Measurements from ENCODE around the gene KIF6. TPM values are rescaled to one million over a fixed set of nuclear protein-coding genes. Genes with fewer than 3 reads are reported as not detected.

The KIF6 gene
- total RNA-seq, 5 donors from 2014 or later (not counting 1 experiment from before 2014, with no cell fraction given), result 0.53 TPM; not detected in 4

DNA sequence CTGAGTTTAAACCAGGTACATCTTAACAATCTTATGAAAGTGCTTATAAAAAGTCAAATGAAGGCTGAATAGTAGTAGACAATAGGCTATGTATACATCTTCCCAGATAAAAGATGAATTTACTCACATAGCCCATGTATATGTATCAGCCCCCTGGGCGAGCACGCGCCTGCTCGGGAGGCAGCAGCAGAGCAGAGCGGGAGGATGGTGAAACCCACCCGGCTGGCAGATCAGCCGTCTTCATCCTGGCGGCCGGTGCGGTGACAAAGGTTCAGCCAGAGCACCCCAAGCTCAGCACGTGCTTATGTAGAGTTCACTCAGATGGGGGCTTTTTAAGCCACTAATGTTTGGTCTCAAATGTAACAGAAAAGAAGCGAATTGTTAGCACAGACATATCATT is 184.8 kb downstream of the KIF6 start:
- H3K27me3 ChIP-seq (replicated peaks in 1 of 2; ENCODE audit: control insufficient read depth in 2 of 2, extremely low read depth in 1 of 2, insufficient read depth in 2 of 2, low read length in 1 of 2), result peaks cover 0 to 2% of the 10 kb centered on the region in 2 experiments
- WGBS (ENCODE audit: insufficient coverage), result over 99% methylated on average over 10 of the region's 12 CpGs

DNA sequence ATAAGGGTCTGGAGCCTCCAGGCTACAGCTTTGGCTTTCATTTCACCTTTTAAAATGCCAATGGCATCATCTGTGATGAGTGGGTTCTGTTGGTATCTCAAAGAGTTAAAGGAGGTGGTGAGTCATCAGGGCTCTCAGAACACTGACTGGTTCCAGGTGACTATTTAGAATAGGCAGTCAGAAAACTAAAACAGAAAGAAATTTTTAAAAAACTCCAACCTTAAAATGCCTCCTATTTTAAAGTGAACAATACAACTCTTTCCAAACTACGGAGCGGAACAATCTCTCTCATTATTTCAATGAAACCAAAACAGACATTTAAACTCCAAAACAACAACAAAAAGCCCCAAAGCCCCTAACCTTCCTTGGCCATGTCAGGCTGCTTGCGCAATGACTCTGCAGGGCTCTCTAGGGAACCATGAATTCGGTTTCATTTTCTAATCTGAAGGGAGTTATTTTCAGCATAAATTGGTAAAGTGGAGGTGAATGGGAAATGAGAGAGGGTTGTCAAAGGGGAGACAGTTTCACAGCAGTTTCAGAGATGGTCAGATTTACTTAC is 194.9 kb downstream of the KIF6 start:
- Mint-ChIP-seq H3K4me3 (no peak overlapping the region), H3K27me3 (peaks cover 33 to 34% of the 10 kb centered on the region in 2 donors), H3K36me3 (no peaks in the 10 kb centered on the region), H3K4me1 (no peaks in the 10 kb centered on the region), H3K9me3 (no peaks in the 10 kb centered on the region), H3K27ac (no peak overlapping the region)
- Histone ChIP-seq H3K9me3 (no peaks in the 10 kb centered on the region), H3K36me3 (ENCODE audit: control insufficient read depth in 2 of 2, extremely low read depth in 1 of 2, insufficient read depth in 1 of 2, low read length in 1 of 2) (no peaks in the 10 kb centered on the region), H3K4me1 (ENCODE audit: control insufficient read depth in 1 of 2, extremely low read depth in 1 of 2, insufficient read depth in 2 of 2, low read length in 2 of 2) (no peaks in the 10 kb centered on the region), H3K27ac (ENCODE audit: low read length) (no peak overlapping the region), H3K27me3 (replicated peaks in 1 of 2; ENCODE audit: control insufficient read depth in 2 of 2, extremely low read depth in 1 of 2, insufficient read depth in 2 of 2, low read length in 1 of 2) (peaks cover 0 to 5% of the 10 kb centered on the region in 2 experiments), H3K4me3 (ENCODE audit: control insufficient read depth in 1 of 2, extremely low read depth in 1 of 2, low read length in 1 of 2) (no peak overlapping the region)
- ChIA-PET CTCF (no interaction called here), POLR2A (no interaction called here)
- WGBS (ENCODE audit: insufficient coverage), result 82% methylated on average over 2 of the region's 4 CpGs
- DNase-seq (no peak), ATAC-seq (replicated peaks in 1 of 4) (no peak)

More for the DNA sequence above, 184.8 kb downstream of the KIF6 start:
- Mint-ChIP-seq H3K4me1 (no peaks in the 10 kb centered on the region), H3K27me3 (peaks cover 0 to 14% of the 10 kb centered on the region in 2 donors), H3K27ac (no peak overlapping the region), H3K36me3 (no peaks in the 10 kb centered on the region), H3K4me3 (no peak overlapping the region), H3K9me3 (no peaks in the 10 kb centered on the region)
- Histone ChIP-seq H3K4me1 (ENCODE audit: control insufficient read depth in 1 of 2, extremely low read depth in 1 of 2, insufficient read depth in 2 of 2, low read length in 2 of 2) (no peaks in the 10 kb centered on the region), H3K27ac (ENCODE audit: low read length) (no peak overlapping the region), H3K36me3 (ENCODE audit: control insufficient read depth in 2 of 2, extremely low read depth in 1 of 2, insufficient read depth in 1 of 2, low read length in 1 of 2) (no peaks in the 10 kb centered on the region), H3K9me3 (no peaks in the 10 kb centered on the region), H3K4me3 (ENCODE audit: control insufficient read depth in 1 of 2, extremely low read depth in 1 of 2, low read length in 1 of 2) (no peak overlapping the region)
- POLR2A ChIA-PET, result no interaction called here
- ATAC-seq (replicated peaks in 1 of 4) (no peak), DNase-seq (no peak)
- CTCF ChIA-PET, result no interaction called here

DNA sequence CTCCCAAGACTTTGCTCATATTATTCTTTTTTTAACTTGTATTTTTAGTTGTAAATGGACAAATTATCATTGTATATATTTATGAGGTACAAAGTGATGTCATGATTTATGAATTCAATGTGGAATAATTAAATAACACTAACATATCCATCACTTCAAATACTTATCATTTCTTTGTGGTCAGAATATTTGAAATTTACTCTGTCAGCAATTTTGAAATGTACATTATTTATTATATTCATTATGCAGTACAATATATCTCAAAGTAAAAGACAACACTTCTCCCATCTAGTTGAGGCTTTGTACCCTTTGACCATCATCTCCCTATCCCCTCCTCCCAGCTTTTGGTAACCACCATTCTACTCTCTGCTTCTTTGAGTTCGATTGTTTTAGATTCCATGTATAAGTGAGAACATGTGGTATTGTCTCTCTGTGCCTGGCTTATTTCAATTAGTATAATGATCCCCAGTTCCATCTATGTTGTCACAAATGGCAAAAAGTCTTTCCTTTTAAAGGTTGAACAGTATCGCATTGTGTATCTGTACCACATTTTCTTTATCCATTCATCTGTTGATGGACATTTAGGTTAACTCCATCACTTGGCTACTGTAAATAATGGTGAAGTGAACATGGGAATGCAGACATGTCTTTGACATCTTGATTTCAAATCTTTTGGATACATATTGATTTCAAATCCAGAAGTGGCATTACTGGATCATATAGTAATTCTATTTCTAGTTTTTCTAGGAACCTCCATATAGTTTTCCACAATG is 197.2 kb downstream of the KIF6 start:
- Mint-ChIP-seq H3K27me3 (peaks cover 33 to 34% of the 10 kb centered on the region in 2 donors), H3K4me1 (no peaks in the 10 kb centered on the region), H3K9me3 (no peaks in the 10 kb centered on the region), H3K4me3 (no peak overlapping the region), H3K27ac (no peak overlapping the region), H3K36me3 (no peaks in the 10 kb centered on the region)
- DNase-seq, result no peak
- ATAC-seq (replicated peaks in 1 of 4), result no peak
- Histone ChIP-seq H3K27me3 (replicated peaks in 1 of 2; ENCODE audit: control insufficient read depth in 2 of 2, extremely low read depth in 1 of 2, insufficient read depth in 2 of 2, low read length in 1 of 2) (peaks cover 0 to 12% of the 10 kb centered on the region in 2 experiments), H3K36me3 (ENCODE audit: control insufficient read depth in 2 of 2, extremely low read depth in 1 of 2, insufficient read depth in 1 of 2, low read length in 1 of 2) (no peaks in the 10 kb centered on the region), H3K27ac (ENCODE audit: low read length) (no peak overlapping the region), H3K4me1 (ENCODE audit: control insufficient read depth in 1 of 2, extremely low read depth in 1 of 2, insufficient read depth in 2 of 2, low read length in 2 of 2) (no peaks in the 10 kb centered on the region), H3K4me3 (ENCODE audit: control insufficient read depth in 1 of 2, extremely low read depth in 1 of 2, low read length in 1 of 2) (no peak overlapping the region), H3K9me3 (no peaks in the 10 kb centered on the region)
- WGBS (ENCODE audit: insufficient coverage), result no CpG with 5 or more reads among the region's 2 CpGs
- CTCF ChIA-PET, result no interaction called here
- POLR2A ChIA-PET, result no interaction called here

GRCh38 chr6:39524007-39524406 is 201.2 kb downstream of the KIF6 start:
- no CpG with 5 or more reads among the region's 2 CpGs for WGBS (ENCODE audit: insufficient coverage)
- POLR2A ChIA-PET, result no interaction called here
- DNase-seq (no peak), ATAC-seq (replicated peaks in 1 of 4) (no peak)
- Histone ChIP-seq H3K4me1 (ENCODE audit: control insufficient read depth in 1 of 2, extremely low read depth in 1 of 2, insufficient read depth in 2 of 2, low read length in 2 of 2) (no peaks in the 10 kb centered on the region), H3K36me3 (ENCODE audit: control insufficient read depth in 2 of 2, extremely low read depth in 1 of 2, insufficient read depth in 1 of 2, low read length in 1 of 2) (no peaks in the 10 kb centered on the region), H3K9me3 (no peaks in the 10 kb centered on the region), H3K27ac (ENCODE audit: low read length) (no peak overlapping the region), H3K27me3 (replicated peaks in 1 of 2; ENCODE audit: control insufficient read depth in 2 of 2, extremely low read depth in 1 of 2, insufficient read depth in 2 of 2, low read length in 1 of 2) (peaks cover 0 to 9% of the 10 kb centered on the region in 2 experiments), H3K4me3 (ENCODE audit: control insufficient read depth in 1 of 2, extremely low read depth in 1 of 2, low read length in 1 of 2) (no peak overlapping the region)
- Mint-ChIP-seq H3K36me3 (no peaks in the 10 kb centered on the region), H3K4me3 (no peak overlapping the region), H3K9me3 (no peaks in the 10 kb centered on the region), H3K27ac (no peak overlapping the region), H3K4me1 (no peaks in the 10 kb centered on the region), H3K27me3 (peaks cover 16 to 20% of the 10 kb centered on the region in 2 donors)
- CTCF ChIA-PET, result no interaction called here

- Histone ChIP-seq H3K4me3 (ENCODE audit: control insufficient read depth in 1 of 2, extremely low read depth in 1 of 2, low read length in 1 of 2) (no peak overlapping the region), H3K4me1 (ENCODE audit: control insufficient read depth in 1 of 2, extremely low read depth in 1 of 2, insufficient read depth in 2 of 2, low read length in 2 of 2) (no peaks in the 10 kb centered on the region), H3K36me3 (ENCODE audit: control insufficient read depth in 2 of 2, extremely low read depth in 1 of 2, insufficient read depth in 1 of 2, low read length in 1 of 2) (no peaks in the 10 kb centered on the region), H3K9me3 (no peaks in the 10 kb centered on the region), H3K27ac (ENCODE audit: low read length) (no peak overlapping the region), H3K27me3 (replicated peaks in 1 of 2; ENCODE audit: control insufficient read depth in 2 of 2, extremely low read depth in 1 of 2, insufficient read depth in 2 of 2, low read length in 1 of 2) (peaks cover 0 to 9% of the 10 kb centered on the region in 2 experiments)
- ATAC-seq (replicated peaks in 1 of 4), result no peak
- Mint-ChIP-seq H3K36me3 (no peaks in the 10 kb centered on the region), H3K4me1 (no peaks in the 10 kb centered on the region), H3K4me3 (no peak overlapping the region), H3K27me3 (peaks cover 5 to 16% of the 10 kb centered on the region in 2 donors), H3K9me3 (no peaks in the 10 kb centered on the region), H3K27ac (no peak overlapping the region)
- CTCF ChIA-PET, result no interaction called here
- no peak for DNase-seq
- no CpG with 5 or more reads among the region's 2 CpGs for WGBS (ENCODE audit: insufficient coverage)
- POLR2A ChIA-PET, result no interaction called here
Observed at GRCh38 chr6:39521958-39522357, 203.2 kb downstream of the KIF6 start.

DNA sequence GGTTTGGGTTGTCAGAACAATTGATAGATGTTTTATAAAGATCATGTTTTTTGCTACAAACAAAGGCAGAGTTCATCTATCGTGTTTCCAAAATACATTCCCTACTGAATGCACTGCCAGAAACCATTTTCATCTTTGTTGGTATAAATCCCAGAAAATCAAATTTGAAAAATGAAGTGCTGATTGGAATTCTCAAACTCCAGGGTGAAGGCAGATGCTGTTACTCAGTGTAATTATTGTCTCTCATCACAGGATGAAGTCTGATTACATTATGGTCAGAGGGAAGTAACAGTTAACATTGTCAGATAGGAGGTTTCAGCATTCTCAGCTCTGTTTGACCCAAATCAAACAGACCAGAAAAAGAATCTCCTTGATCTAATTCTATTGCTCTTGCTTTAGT is 204.3 kb downstream of the KIF6 start:
- peaks cover 0 to 9% of the 10 kb centered on the region in 2 experiments for H3K27me3 ChIP-seq (replicated peaks in 1 of 2; ENCODE audit: control insufficient read depth in 2 of 2, extremely low read depth in 1 of 2, insufficient read depth in 2 of 2, low read length in 1 of 2)
- H3K9me3 ChIP-seq, result no peaks in the 10 kb centered on the region
- Mint-ChIP-seq H3K4me3 (no peak overlapping the region), H3K27me3 (peaks cover under 1 to 14% of the 10 kb centered on the region in 2 donors), H3K4me1 (no peaks in the 10 kb centered on the region), H3K9me3 (no peaks in the 10 kb centered on the region), H3K27ac (no peak overlapping the region), H3K36me3 (no peaks in the 10 kb centered on the region)
- no peak for DNase-seq
- H3K27ac ChIP-seq (ENCODE audit: low read length), result no peak overlapping the region
- no peak for ATAC-seq (replicated peaks in 1 of 4)
- CTCF ChIA-PET, result no interaction called here
- POLR2A ChIA-PET, result no interaction called here
- H3K36me3 ChIP-seq (ENCODE audit: control insufficient read depth in 2 of 2, extremely low read depth in 1 of 2, insufficient read depth in 1 of 2, low read length in 1 of 2), result no peaks in the 10 kb centered on the region
- no CpG with 5 or more reads among the region's 1 CpG for WGBS (ENCODE audit: insufficient coverage)
- H3K4me1 ChIP-seq (ENCODE audit: control insufficient read depth in 1 of 2, extremely low read depth in 1 of 2, insufficient read depth in 2 of 2, low read length in 2 of 2), result no peaks in the 10 kb centered on the region
- no peak overlapping the region for H3K4me3 ChIP-seq (ENCODE audit: control insufficient read depth in 1 of 2, extremely low read depth in 1 of 2, low read length in 1 of 2)

All from T-cell (primary cell).